Measurements from ENCODE around the gene DDIT3. TPM values are rescaled to one million over a fixed set of nuclear protein-coding genes. Genes with fewer than 3 reads are reported as not detected.
"Not testable (repeated sequence)": the region's sequence is repeated elsewhere in the genome, so short reads cannot be mapped to it uniquely, and the experiment has no call there.

The DDIT3 gene
- total and polyA plus RNA-seq, 2 of the 4 experiments (the other 2 are of a cell fraction), result 19.4 to 54.4 TPM

DNA sequence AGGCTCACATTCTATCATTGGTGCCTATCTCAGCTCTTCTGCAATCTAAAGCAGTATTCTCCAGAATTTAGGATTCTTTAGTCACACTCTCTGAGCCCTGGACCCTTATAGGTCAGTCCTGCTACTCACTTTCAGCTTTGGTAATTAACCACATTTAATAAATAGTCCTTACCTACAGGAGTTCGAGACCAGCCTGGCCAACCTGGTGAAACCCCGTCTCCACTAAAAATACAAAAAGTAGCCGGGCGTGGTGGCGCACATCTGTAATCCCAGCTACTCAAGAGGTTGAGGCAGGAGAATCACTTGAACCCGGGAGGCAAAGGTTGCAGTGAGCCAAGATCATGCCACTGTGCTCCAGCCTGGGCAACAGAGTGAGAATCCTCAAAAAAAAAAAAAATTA, 6.6 kb downstream of the DDIT3 start:
- peaks cover 81% of the 10 kb centered on the region for H4K20me1 ChIP-seq (ENCODE audit: insufficient read depth, low read length)
- H2BK120ac ChIP-seq (ENCODE audit: low read depth, low read length); H3K9me1 ChIP-seq (ENCODE audit: insufficient read depth, low read length); CTCF ChIA-PET; H3K4me1 ChIP-seq (ENCODE audit: control insufficient read depth, insufficient read depth, low read length); H3K27ac ChIP-seq (ENCODE audit: insufficient read depth, low read length); H3K4ac ChIP-seq (ENCODE audit: low read depth, low read length); H2AK5ac ChIP-seq (ENCODE audit: low read depth, low read length); H3K23ac ChIP-seq (ENCODE audit: low read depth, low read length); H3K9ac ChIP-seq (ENCODE audit: low read depth, low read length); H3K4me2 ChIP-seq (ENCODE audit: low read depth, low read length); dilution Hi-C loops (cut with HindIII; ENCODE audit: low sequenced_read_pairs, unreplicated experiment); H2BK5ac ChIP-seq (ENCODE audit: low read depth, low read length, poor library complexity, severe bottlenecking); H2AK9ac ChIP-seq (replicated peaks; ENCODE audit: low read depth, low read length, poor library complexity); intact Hi-C loops (cut with micrococcal nuclease); ATAC-seq (ENCODE audit: low read depth); H2BK20ac ChIP-seq (ENCODE audit: low read depth, low read length); H4K91ac ChIP-seq (ENCODE audit: insufficient read depth, low read depth, low read length); H3K27me3 ChIP-seq (ENCODE audit: control insufficient read depth, insufficient read depth, low read length); H3K9me3 ChIP-seq (ENCODE audit: control insufficient read depth, insufficient read depth, low read length); H4K8ac ChIP-seq (ENCODE audit: low read depth in 2 of 2, low read length in 2 of 2); H4K5ac ChIP-seq (ENCODE audit: low read depth, low read length); in situ Hi-C loops (cut with MboI; ENCODE audit: low sequenced_read_pairs); H3K56ac ChIP-seq (ENCODE audit: extremely low read depth, insufficient read depth, low read length); H3K18ac ChIP-seq (ENCODE audit: low read depth, low read length); H2BK15ac ChIP-seq (ENCODE audit: low read depth, low read length); DNase-seq; BruUV-seq (replicated peaks); H3K4me3 ChIP-seq (ENCODE audit: insufficient read depth, low read depth, low read length); H2AFZ ChIP-seq (replicated peaks; ENCODE audit: low read length, poor library complexity); H3K14ac ChIP-seq (replicated peaks; ENCODE audit: low read depth, low read length): not testable (repeated sequence)
- POLR2A ChIA-PET (ENCODE audit: unreplicated experiment), result interaction anchor here (0.6 kb wide), 1 partner anchor 28 kb away, joined by 3 read pairs; no protein-coding TSS in a partner anchor
- no CpG with 5 or more reads among the region's 6 CpGs for WGBS, 2 experiments (ENCODE audit: extremely low coverage in 2 of 2, insufficient read length in 1 of 2)
- H3K79me1 ChIP-seq (ENCODE audit: low read depth in 1 of 2, low read length in 2 of 2), result peaks cover 28 to 78% of the 10 kb centered on the region in 2 experiments
- peaks cover 79% of the 10 kb centered on the region for H3K36me3 ChIP-seq (ENCODE audit: control insufficient read depth, insufficient read depth, low read length)

Measured in IMR-90 (cell line).